Transverse colon (tissue), 4 donors: Measurements from ENCODE around the gene ABCC11.

Source experiments
- POLR2AphosphoS5 ChIP-seq, 3 donors: sonication (generic); formaldehyde crosslinking; IDR thresholded peaks; one replicate each; pipeline ENCODE4 v1.6.1; 2016; ENCODE audit warnings: antibody characterized with exemption in 3 of 3
- TF ChIP-seq, protein P1 (sequence below), 5 experiments: fragments of 200-600 bp in 3 of 5; fragments of 450-650 bp in 2 of 5; sonication (generic) in 3 of 5; IDR thresholded peaks; 1 replicate in 2 of 5; 2 replicates in 3 of 5; pipeline ENCODE4 v1.5.1; 2016 to 2017; ENCODE audit warnings: antibody characterized with exemption in 5 of 5, inconsistent platforms in 3 of 5, mild to moderate bottlenecking in 2 of 5, moderate library complexity in 1 of 5

DNA sequence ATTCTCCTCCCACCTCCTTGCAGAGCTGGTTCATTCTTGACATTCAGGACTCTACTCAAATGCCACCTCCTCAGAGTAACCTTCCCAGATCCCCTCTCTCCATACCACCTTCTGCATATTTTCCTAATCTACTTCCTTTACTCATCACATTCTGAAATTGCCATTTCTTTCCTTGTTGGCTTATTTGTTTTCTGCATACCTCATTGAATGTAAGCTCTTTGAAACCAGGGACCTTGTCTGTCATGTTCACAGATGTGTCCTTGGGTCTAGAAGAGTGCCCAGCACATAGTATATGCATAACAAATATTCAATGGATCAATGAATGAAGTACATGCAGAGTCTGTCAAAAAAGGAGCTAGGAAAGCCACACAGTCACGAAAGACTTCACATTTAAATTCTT lies 11.1 kb downstream of the ABCC11 start:
- TF ChIP-seq, protein P1, sequence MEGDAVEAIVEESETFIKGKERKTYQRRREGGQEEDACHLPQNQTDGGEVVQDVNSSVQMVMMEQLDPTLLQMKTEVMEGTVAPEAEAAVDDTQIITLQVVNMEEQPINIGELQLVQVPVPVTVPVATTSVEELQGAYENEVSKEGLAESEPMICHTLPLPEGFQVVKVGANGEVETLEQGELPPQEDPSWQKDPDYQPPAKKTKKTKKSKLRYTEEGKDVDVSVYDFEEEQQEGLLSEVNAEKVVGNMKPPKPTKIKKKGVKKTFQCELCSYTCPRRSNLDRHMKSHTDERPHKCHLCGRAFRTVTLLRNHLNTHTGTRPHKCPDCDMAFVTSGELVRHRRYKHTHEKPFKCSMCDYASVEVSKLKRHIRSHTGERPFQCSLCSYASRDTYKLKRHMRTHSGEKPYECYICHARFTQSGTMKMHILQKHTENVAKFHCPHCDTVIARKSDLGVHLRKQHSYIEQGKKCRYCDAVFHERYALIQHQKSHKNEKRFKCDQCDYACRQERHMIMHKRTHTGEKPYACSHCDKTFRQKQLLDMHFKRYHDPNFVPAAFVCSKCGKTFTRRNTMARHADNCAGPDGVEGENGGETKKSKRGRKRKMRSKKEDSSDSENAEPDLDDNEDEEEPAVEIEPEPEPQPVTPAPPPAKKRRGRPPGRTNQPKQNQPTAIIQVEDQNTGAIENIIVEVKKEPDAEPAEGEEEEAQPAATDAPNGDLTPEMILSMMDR (IDR thresholded peaks at IDR 0.05) = no peak
- TF ChIP-seq POLR2AphosphoS5 (IDR thresholded peaks at IDR 0.05) = no peak
